HCT116 (cell line): ENCODE measurements around the gene KIAA1614. TPM values are rescaled to one million over a fixed set of nuclear protein-coding genes. Genes with fewer than 3 reads are reported as not detected.

Experiments
- ATAC-seq: fragments of 200-7000 bp; cut with Tn5 transposase; 2 replicates; pipeline ENCODE4 v1.9.1; 2020; ENCODE audit warnings: mild to moderate bottlenecking, moderate library complexity
- BruUV-seq: library from RNA; stranded (reverse); fragments of 400-500 nt; replicated peaks from 2 replicates; lab custom pipeline; 2021; lab: Mats Ljungman, UMichigan
- CTCF ChIA-PET: fragments of 300-600 bp; sonication (Branson Sonifier 250); formaldehyde crosslinking; loops from one replicate; lab custom pipeline; 2021; ENCODE audit warnings: antibody characterized with exemption; lab: Charles Lee
- POLR2A ChIA-PET: fragments of 300-600, 350-600 bp; sonication (Branson Sonifier 250); formaldehyde crosslinking; loops from one replicate; lab custom pipeline; 2021; ENCODE audit warnings: antibody characterized with exemption; lab: Charles Lee
- RAD21 ChIA-PET, 2 experiments: fragments of 300-600 bp; sonication (Branson Sonifier 250); formaldehyde crosslinking; loops; one replicate each; lab custom pipeline; 2023; ENCODE audit warnings: low total read pairs in 2 of 2; ENCODE audit not compliant: uncharacterized antibody in 2 of 2, unreplicated experiment in 2 of 2, low non-redundant PET in 1 of 2; lab: Charles Lee
- DNase-seq: peaks from one replicate; pipeline ENCODE4 v3.0.0-alpha.2; 2010; ENCODE audit warnings: low read depth, low spot score
- H2AFZ ChIP-seq: fragments of 200-600 bp; shearing (Covaris generic), sonication (generic); 2 replicates; pipeline ENCODE4 v1.6.1; 2017; ENCODE audit warnings: low read depth, mixed run types, mixed read lengths, antibody characterized with exemption, low read length; ENCODE audit not compliant: poor library complexity, severe bottlenecking
- H3K27ac ChIP-seq: 2 replicates; pipeline ENCODE4 v1.5.1; 2012; ENCODE audit warnings: low read depth, low read length
- H3K27me3 ChIP-seq: fragments of 200-600 bp; sonication (generic); 2 replicates; pipeline ENCODE4 v1.6.1; 2016; ENCODE audit warnings: mixed run types, low read length, mixed read lengths; ENCODE audit not compliant: insufficient read depth
- H3K36me3 ChIP-seq, 2 experiments: fragments of 200-500 bp in 1 of 2; fragments of 200-600 bp in 1 of 2; sonication (Bioruptor generic) in 1 of 2; sonication (generic) in 1 of 2; 2 replicates each; pipeline versions ENCODE4 v1.5.1 to v1.6.1; 2014 to 2016; ENCODE audit warnings: low read length in 2 of 2, inconsistent platforms in 1 of 2, mixed read lengths in 1 of 2, mixed run types in 1 of 2; ENCODE audit not compliant: insufficient read depth in 2 of 2, control insufficient read depth in 1 of 2
- H3K4me1 ChIP-seq, 2 experiments: fragments of 200-600 bp in 1 of 2; sonication (generic) in 1 of 2; 2 replicates each; pipeline versions ENCODE4 v1.5.1 to v1.6.1; 2012 to 2017; ENCODE audit warnings: low read length in 2 of 2, inconsistent platforms in 1 of 2, mild to moderate bottlenecking in 1 of 2, mixed read lengths in 1 of 2, mixed run types in 1 of 2, moderate library complexity in 1 of 2; ENCODE audit not compliant: insufficient read depth in 2 of 2, control insufficient read depth in 1 of 2
- H3K4me2 ChIP-seq: fragments of 200-600 bp; sonication (generic); 2 replicates; pipeline ENCODE4 v1.6.1; 2017; ENCODE audit warnings: mixed run types, low read length, mixed read lengths
- H3K4me3 ChIP-seq, 2 experiments: fragments of 200-600 bp in 1 of 2; sonication (generic) in 1 of 2; replicated peaks in 1 of 2; 2 replicates each; pipeline ENCODE4 v1.5.1; 2011 to 2016; ENCODE audit warnings: low read length in 2 of 2, control low read depth in 1 of 2, low read depth in 1 of 2, mild to moderate bottlenecking in 1 of 2, mixed read lengths in 1 of 2, mixed run types in 1 of 2
- H3K79me2 ChIP-seq: fragments of 200-600 bp; sonication (generic); 2 replicates; pipeline ENCODE4 v1.6.1; 2017; ENCODE audit warnings: mild to moderate bottlenecking, mixed run types, low read length, moderate library complexity, mixed read lengths; ENCODE audit not compliant: insufficient read depth
- H3K9ac ChIP-seq: fragments of 200-600 bp; sonication (generic); 2 replicates; pipeline ENCODE4 v1.6.1; 2016; ENCODE audit warnings: low read length, mixed read lengths
- H3K9me2 ChIP-seq: fragments of 200-600 bp; sonication (generic), shearing (Covaris generic); 2 replicates; pipeline ENCODE4 v1.6.1; 2017; ENCODE audit warnings: mixed run types, mild to moderate bottlenecking, moderate library complexity; ENCODE audit not compliant: insufficient read depth
- H3K9me3 ChIP-seq, 2 experiments: fragments of 200-500 bp in 1 of 2; fragments of 200-600 bp in 1 of 2; sonication (Bioruptor generic) in 1 of 2; sonication (generic) in 1 of 2; 2 replicates each; pipeline ENCODE4 v1.6.1; 2014 to 2017; ENCODE audit warnings: low read length in 2 of 2, mixed read lengths in 2 of 2, inconsistent platforms in 1 of 2, low read depth in 1 of 2, mild to moderate bottlenecking in 1 of 2, mixed run types in 1 of 2, moderate library complexity in 1 of 2; ENCODE audit not compliant: control insufficient read depth in 1 of 2, insufficient read depth in 1 of 2
- H4K20me1 ChIP-seq: fragments of 200-600 bp; sonication (generic), shearing (Covaris generic); 2 replicates; pipeline ENCODE4 v1.6.1; 2017; ENCODE audit warnings: mixed run types, mild to moderate bottlenecking, moderate library complexity; ENCODE audit not compliant: insufficient read depth
- EGR1 ChIP-seq: IDR thresholded peaks from 2 replicates; pipeline ENCODE4 v1.6.1; 2012; ENCODE audit warnings: low read depth
- ELF1 ChIP-seq: IDR thresholded peaks from 2 replicates; pipeline ENCODE4 v1.6.1; 2012; ENCODE audit warnings: low read depth, borderline replicate concordance
- EZH2 ChIP-seq: fragments of 200-600 bp; sonication (generic); IDR thresholded peaks from 2 replicates; pipeline ENCODE4 v1.6.1; 2017; ENCODE audit warnings: antibody characterized with exemption, mixed run types
- EZH2phosphoT487 ChIP-seq: fragments of 200-600 bp; IDR thresholded peaks from 2 replicates; pipeline ENCODE4 v1.6.1; 2018; ENCODE audit warnings: antibody characterized with exemption, borderline replicate concordance
- JUND ChIP-seq: IDR thresholded peaks from 2 replicates; pipeline ENCODE4 v1.6.1; 2012
- MAX ChIP-seq: IDR thresholded peaks from 2 replicates; pipeline ENCODE4 v1.6.1; 2012
- POLR2AphosphoS5 ChIP-seq: IDR thresholded peaks from 2 replicates; pipeline ENCODE4 v1.6.1; 2011; ENCODE audit warnings: mild to moderate bottlenecking, low read depth, low read length, moderate library complexity
- RAD21 ChIP-seq: IDR thresholded peaks from 2 replicates; pipeline ENCODE4 v1.6.1; 2012; ENCODE audit warnings: low read depth, mild to moderate bottlenecking
- REST ChIP-seq: IDR thresholded peaks from 2 replicates; pipeline ENCODE4 v1.6.1; 2012; ENCODE audit warnings: low read depth
- SRF ChIP-seq: IDR thresholded peaks from 2 replicates; pipeline ENCODE4 v1.6.1; 2012; ENCODE audit warnings: low read depth
- TCF7L2 ChIP-seq: IDR thresholded peaks from 2 replicates; pipeline ENCODE4 v1.7.0; 2011; ENCODE audit warnings: borderline replicate concordance, inconsistent platforms; ENCODE audit not compliant: insufficient read depth, insufficient read length; ENCODE audit errors: extremely low read depth
- YY1 ChIP-seq: IDR thresholded peaks from 2 replicates; pipeline ENCODE4 v1.6.1; 2011; ENCODE audit warnings: low read length, low read depth, moderate library complexity, mild to moderate bottlenecking; ENCODE audit not compliant: insufficient replicate concordance; ENCODE audit errors: extremely low read depth
- ZBTB33 ChIP-seq: IDR thresholded peaks from 2 replicates; pipeline ENCODE4 v1.6.1; 2011; ENCODE audit warnings: mild to moderate bottlenecking, low read length, moderate library complexity; ENCODE audit not compliant: insufficient replicate concordance; ENCODE audit errors: extremely low read depth
- ZFX ChIP-seq: fragments of 450-650 bp; IDR thresholded peaks from 2 replicates; pipeline ENCODE4 v1.6.1; 2017
- ZNF274 ChIP-seq: fragments of 200-500 bp; sonication (Bioruptor generic); IDR thresholded peaks from 2 replicates; pipeline ENCODE4 v1.6.1; 2014; ENCODE audit warnings: mild to moderate bottlenecking, low read depth, low read length, inconsistent platforms
- intact Hi-C: fragments of 100-400 bp; cut with micrococcal nuclease; formaldehyde crosslinking; loops from 2 replicates; pipeline ENCODE4 v1.10.0; 2022
- total RNA-seq: library from RNA; stranded (reverse); gene quantifications from one replicate; pipeline ENCODE4 v1.2.1, GENCODE V29; 2021; ENCODE audit not compliant: unreplicated experiment

KIAA1614 gene
- total RNA-seq, 1 experiment from 2014 or later, result 0.25 TPM

- Histone ChIP-seq H3K4me2 (no peak overlapping the region), H4K20me1 (no peaks in the 10 kb centered on the region)
- ATAC-seq, result no peak
- TF ChIP-seq JUND, result no peak
- no peak for TF ChIP-seq RAD21
- TF ChIP-seq TCF7L2, result no peak
- TF ChIP-seq YY1, result no peak
- no peak for TF ChIP-seq ZBTB33
- TF ChIP-seq POLR2AphosphoS5, result no peak
- TF ChIP-seq, all 23 proteins: peak for 0
- intact Hi-C loops, result no loop called here
- Histone ChIP-seq H3K4me1 (no peaks in the 10 kb centered on the region), H2AFZ (no peak overlapping the region), H3K36me3 (no peaks in the 10 kb centered on the region), H3K27me3 (no peaks in the 10 kb centered on the region), H3K9me3 (no peaks in the 10 kb centered on the region), H3K79me2 (no peaks in the 10 kb centered on the region), H3K9me2 (no peaks in the 10 kb centered on the region), H3K27ac (no peak overlapping the region), H3K4me3 (no peak overlapping the region), H3K9ac (no peak overlapping the region)
- CTCF ChIA-PET, result no interaction called here
- RAD21 ChIA-PET, result no interaction called here
- DNase-seq, result no peak
- POLR2A ChIA-PET, result no interaction called here
- BruUV-seq, result no TSS peak
Measured at GRCh38 chr1:180919183-180919700, 6.5 kb downstream of the KIAA1614 start.

- H3K36me3 ChIP-seq, result no peaks in the 10 kb centered on the region
- H3K4me3 ChIP-seq, result no peak overlapping the region
- no peaks in the 10 kb centered on the region for H3K79me2 ChIP-seq
- ATAC-seq, result no peak
- H3K9ac ChIP-seq, result no peak overlapping the region
- POLR2A ChIA-PET, result no interaction called here
- H3K27ac ChIP-seq, result no peak overlapping the region
- intact Hi-C loops, result no loop called here
- no peaks in the 10 kb centered on the region for H4K20me1 ChIP-seq
- no peaks in the 10 kb centered on the region for H3K4me1 ChIP-seq
- RAD21 ChIA-PET, result interaction anchor here in 1 of 2 experiments (1.0 kb wide), 1 partner anchor 39 kb away, joined by 3 read pairs; no protein-coding TSS in a partner anchor
- H3K4me2 ChIP-seq, result no peak overlapping the region
- TF ChIP-seq REST, result no peak
- TF ChIP-seq SRF, result no peak
- TF ChIP-seq JUND, result no peak
- TF ChIP-seq MAX, result no peak
- no peak for TF ChIP-seq ZNF274
- no peak for TF ChIP-seq EZH2
- no peak for TF ChIP-seq ELF1
- TF ChIP-seq EZH2phosphoT487, result no peak
- TF ChIP-seq ZFX, result no peak
- TF ChIP-seq EGR1, result no peak
- H3K27me3 ChIP-seq, result no peaks in the 10 kb centered on the region
- DNase-seq, result no peak
- H2AFZ ChIP-seq, result no peak overlapping the region
- no peaks in the 10 kb centered on the region for H3K9me2 ChIP-seq
- BruUV-seq, result no TSS peak
- H3K9me3 ChIP-seq, result no peaks in the 10 kb centered on the region
- CTCF ChIA-PET, result interaction anchor here (1.0 kb wide), 1 partner anchor 405 kb away, joined by 4 read pairs; no protein-coding TSS in a partner anchor
Measured at GRCh38 chr1:180920193-180920592, 7.5 kb downstream of the KIAA1614 start.
